HepG2 (cell line): ENCODE data around the gene PATZ1.

Experiments
- CREB1 ChIP-seq, 2 experiments: fragments of 450-650 bp in 1 of 2; IDR thresholded peaks; 2 replicates each; pipeline ENCODE4 v1.6.1; 2016 to 2017; ENCODE audit warnings: control low read depth in 1 of 2, mild to moderate bottlenecking in 1 of 2, missing compliant biosample characterization in 1 of 2, missing genetic modification characterization in 1 of 2
- TCF7 ChIP-seq: sonication (generic); IDR thresholded peaks from 2 replicates; pipeline ENCODE4 v1.6.1; 2016; ENCODE audit warnings: antibody characterized with exemption, low read depth

- no peak for TF ChIP-seq CREB1 (IDR thresholded peaks at IDR 0.05)
- no peak for TF ChIP-seq CREB1 (CRISPR knock-in tag; IDR thresholded peaks at IDR 0.05)
- TF ChIP-seq TCF7 = no peak
Observed at GRCh38 chr22:31347251-31348008, 1.3 kb upstream of the PATZ1 start.
